ENCODE measurements around the gene FIZ1.

The FIZ1 gene, protein sequence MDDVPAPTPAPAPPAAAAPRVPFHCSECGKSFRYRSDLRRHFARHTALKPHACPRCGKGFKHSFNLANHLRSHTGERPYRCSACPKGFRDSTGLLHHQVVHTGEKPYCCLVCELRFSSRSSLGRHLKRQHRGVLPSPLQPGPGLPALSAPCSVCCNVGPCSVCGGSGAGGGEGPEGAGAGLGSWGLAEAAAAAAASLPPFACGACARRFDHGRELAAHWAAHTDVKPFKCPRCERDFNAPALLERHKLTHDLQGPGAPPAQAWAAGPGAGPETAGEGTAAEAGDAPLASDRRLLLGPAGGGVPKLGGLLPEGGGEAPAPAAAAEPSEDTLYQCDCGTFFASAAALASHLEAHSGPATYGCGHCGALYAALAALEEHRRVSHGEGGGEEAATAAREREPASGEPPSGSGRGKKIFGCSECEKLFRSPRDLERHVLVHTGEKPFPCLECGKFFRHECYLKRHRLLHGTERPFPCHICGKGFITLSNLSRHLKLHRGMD

DNA sequence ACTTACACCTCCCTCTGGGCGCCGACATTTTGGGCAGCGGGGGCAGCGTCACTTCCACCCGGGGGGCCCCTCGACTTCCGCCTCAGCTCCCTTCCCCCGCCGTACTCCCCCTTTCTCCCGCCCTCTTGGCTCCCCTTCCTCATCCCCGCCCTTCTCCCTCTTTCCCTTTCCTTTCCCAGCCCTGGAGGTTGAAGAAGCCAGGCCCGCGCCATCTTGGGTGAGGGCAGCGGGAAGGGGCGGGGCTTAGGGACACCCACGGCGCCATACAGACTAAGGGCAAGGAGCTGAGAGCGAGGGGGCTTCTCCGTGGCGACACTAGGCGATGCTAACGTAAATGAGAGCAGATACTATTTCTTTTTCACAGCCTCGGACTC is at the start of gene FIZ1:
FIZ1 (minus strand) TSS at position 50 of the 374 bp plus-strand sequence. CDS start 1,652 bp downstream, outside the sequence.
- DNase-seq (ENCODE audit: low spot score), result peak; percentile 98

- no peak for DNase-seq (ENCODE audit: low spot score)
Measured at GRCh38 chr19:55648585-55649267, 49.4 kb upstream of the FIZ1 start.

DNA sequence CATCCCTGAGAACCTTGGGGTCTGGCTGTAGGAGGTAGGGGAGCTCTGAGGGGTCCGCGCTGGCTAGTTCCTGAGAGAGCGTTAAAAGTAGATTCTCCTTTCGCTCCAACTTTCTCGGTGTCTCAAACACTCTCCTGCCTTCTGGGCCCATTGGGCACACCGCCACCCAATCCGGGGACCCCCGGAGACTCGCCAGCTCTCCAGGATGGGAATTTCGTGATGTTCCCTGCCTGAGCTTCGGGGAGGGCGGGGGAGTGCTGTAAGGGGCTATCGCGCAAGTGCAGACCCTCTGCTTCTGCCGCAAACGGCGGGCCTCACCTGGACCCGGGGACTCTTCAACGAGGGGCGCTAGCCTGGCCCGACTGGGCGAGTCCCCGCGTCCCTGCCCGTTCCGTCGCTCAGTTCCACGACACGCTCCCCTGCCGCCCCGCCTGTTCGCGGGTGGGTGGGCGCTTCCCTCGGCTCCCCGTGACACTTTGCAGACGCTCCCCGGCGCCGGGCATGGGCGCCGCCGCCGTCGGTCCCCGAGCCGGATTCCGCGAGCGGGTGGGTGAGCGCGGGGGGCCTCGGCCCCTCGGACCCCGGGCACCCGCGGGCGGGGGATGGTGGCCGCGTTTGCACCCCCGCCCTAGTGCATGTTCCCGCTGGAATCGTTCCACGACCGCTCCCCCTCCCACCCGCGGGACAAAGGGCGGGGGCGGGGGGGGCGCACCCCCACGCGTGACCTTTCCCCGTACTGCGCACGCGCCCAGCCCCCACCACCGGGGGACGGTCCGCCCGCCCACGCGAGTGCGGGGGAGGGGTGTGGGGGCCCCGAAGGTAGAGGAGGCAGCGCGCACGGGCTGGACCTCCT is 48.6 kb upstream of the FIZ1 start, which contains the start of gene CCDC106:
CCDC106 (plus strand) TSS at position 481 of the 853 bp plus-strand sequence. CDS start 835 bp downstream, outside the sequence.
- no peak for DNase-seq (ENCODE audit: low spot score)

- no peak for DNase-seq (ENCODE audit: low spot score)
Measured at GRCh38 chr19:55646889-55647731, 47.8 kb upstream of the FIZ1 start.

DNA sequence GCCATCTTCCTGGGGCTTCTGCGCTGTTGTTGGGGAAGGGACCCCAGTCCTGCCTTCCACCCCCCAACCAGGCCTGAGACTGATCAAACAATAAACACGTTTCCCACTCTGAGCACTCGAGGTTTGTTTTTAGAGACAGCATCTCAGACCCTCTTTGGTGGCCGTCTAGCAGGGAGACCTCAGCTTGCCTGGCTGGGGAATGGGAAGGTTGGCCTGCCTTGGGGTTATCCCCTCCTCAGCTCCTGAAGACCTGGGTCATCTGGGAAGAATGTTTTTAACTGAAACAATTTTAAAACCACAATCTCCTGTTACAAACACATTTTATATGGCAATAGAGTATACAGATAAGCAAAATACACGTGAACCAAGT is 46.2 kb upstream of the FIZ1 start:
- DNase-seq (ENCODE audit: low spot score), result no peak

DNA sequence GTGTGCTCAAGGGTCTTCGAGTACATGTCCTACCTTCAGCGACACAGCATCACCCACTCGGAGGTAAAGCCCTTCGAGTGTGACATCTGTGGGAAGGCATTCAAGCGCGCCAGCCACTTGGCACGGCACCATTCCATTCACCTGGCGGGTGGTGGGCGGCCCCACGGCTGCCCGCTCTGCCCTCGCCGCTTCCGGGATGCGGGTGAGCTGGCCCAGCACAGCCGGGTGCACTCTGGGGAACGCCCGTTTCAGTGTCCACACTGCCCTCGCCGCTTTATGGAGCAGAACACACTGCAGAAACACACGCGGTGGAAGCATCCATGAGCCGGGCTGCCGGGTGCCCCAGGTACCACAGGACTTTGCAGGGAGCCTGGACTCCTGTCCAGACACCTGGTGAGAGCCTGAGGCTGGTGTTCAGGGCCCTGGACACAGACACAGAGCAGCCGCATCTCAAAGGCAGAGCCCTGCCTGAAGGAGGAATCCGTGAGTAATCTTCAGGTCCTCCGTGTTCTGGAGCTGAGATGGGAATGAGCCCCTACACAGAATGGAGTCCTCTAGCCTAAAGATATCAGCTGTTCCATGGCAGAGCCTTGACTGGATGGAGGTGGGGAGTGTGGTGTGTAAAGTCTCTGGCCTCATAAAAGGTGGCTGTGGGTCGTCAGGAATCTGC is 45.7 kb upstream of the FIZ1 start:
- DNase-seq (ENCODE audit: low spot score), result no peak

DNA sequence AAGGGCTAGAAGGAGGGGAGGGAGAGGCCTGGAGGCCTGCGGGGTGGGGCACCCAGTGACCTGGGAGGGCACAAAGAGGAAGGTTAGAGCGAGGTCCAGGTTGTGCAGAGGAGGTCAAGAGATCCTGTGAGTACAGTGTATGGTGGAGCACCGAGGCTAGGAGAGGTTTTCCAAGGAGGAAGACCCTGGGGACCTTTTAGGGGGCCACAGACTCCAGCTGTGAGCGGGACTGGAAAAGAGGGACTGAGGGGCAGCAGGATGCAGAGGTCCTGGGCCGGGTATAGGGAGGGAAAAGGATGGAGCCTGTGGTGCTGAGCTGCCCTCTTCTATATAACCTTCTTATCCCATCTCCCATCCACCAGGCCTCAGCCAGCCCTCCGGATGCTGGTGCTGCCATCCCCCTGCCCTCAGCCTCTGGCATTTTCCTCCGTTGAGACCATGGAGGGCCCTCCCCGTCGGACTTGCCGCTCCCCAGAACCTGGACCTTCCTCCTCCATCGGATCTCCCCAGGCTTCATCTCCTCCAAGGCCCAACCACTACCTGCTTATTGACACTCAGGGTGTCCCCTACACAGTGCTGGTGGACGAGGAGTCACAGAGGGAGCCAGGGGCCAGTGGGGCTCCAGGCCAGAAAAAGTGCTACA is 45.0 kb upstream of the FIZ1 start:
- DNase-seq (ENCODE audit: low spot score), result no peak

- DNase-seq (ENCODE audit: low spot score), result no peak
Measured at GRCh38 chr19:55643887-55644176, 44.5 kb upstream of the FIZ1 start.

GRCh38 chr19:55643003-55643886 is 43.9 kb upstream of the FIZ1 start, which contains the start of gene ZNF581:
TSS of gene ZNF581 (plus strand) at chr19:55643649. CDS start at chr19:55644572, 923 bp downstream.
- DNase-seq (ENCODE audit: low spot score), result peak; percentile 81

- peak; percentile 30 for DNase-seq (ENCODE audit: low spot score)
Measured at GRCh38 chr19:55642153-55643002, 43.1 kb upstream of the FIZ1 start.

- peak; percentile 40 for DNase-seq (ENCODE audit: low spot score)
Measured at GRCh38 chr19:55641426-55642152, 42.3 kb upstream of the FIZ1 start.

- peak; percentile 71 for DNase-seq (ENCODE audit: low spot score)
Measured at GRCh38 chr19:55640577-55641425, 41.5 kb upstream of the FIZ1 start, which contains the start of gene ZNF580. TSS of gene ZNF580 (plus strand) at chr19:55641002. CDS start at chr19:55642509, 1,507 bp downstream.

GRCh38 chr19:55640043-55640576 is 40.8 kb upstream of the FIZ1 start:
- peak; percentile 77 for DNase-seq (ENCODE audit: low spot score)

- DNase-seq (ENCODE audit: low spot score), result peak; percentile 74
Measured at GRCh38 chr19:55638864-55639359, 39.6 kb upstream of the FIZ1 start.

- DNase-seq (ENCODE audit: low spot score), result no peak
Measured at GRCh38 chr19:55637534-55637933, 38.2 kb upstream of the FIZ1 start.

GRCh38 chr19:55636723-55637122 is 37.4 kb upstream of the FIZ1 start:
- DNase-seq (ENCODE audit: low spot score), result no peak
